ENCODE results near the gene PRUNE2.

DNA sequence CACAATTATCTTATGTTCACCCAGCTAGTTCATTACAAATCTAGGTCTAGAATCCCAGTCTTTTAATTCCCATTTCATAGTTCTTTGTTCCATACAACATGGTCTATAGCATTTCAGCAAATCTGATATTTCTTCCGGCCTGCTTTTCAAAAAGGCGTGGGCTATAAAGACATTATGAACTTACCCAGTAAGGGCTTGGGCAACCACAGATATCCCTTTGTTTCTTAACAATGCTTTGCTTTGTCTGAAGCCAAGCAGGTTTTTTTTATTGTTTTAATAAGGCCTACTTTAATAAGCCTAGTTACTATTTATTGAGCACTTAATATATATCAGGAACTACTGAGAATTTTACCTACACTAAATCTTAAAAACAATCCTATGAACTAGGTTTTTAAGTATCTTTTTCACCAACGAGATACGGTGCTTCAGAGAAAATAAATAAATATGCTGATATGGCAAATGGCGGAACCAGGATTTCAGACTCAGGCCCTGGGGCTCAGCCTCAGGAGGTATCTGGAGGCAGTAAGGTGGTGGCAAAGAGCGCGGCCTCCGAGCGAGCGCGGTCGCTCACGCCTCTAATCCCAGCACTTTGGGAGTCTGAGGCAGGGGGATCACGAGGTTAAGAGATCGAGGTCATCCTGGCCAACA, 112.0 kb downstream of the PRUNE2 start:
- TF ChIP-seq JUND (CRISPR knock-in tag; IDR thresholded peaks at IDR 0.05) (no peak), ZFAT (CRISPR knock-in tag; conservative IDR thresholded peaks at IDR 0.05) (no peak), POLR2AphosphoS5 (IDR thresholded peaks at IDR 0.05; ENCODE audit: low read depth, low read length) (no peak), ZNF75D (CRISPR knock-in tag; IDR thresholded peaks at IDR 0.05; ENCODE audit: borderline replicate concordance) (no peak), ZNF24 (IDR thresholded peaks at IDR 0.05) (no peak), TARDBP (CRISPR knock-in tag; IDR thresholded peaks at IDR 0.05) (no peak), ETV6 (CRISPR knock-in tag; conservative IDR thresholded peaks at IDR 0.05) (no peak), KLF15 (CRISPR knock-in tag; IDR thresholded peaks at IDR 0.05; ENCODE audit: borderline replicate concordance) (no peak), USF2 (IDR thresholded peaks at IDR 0.05; ENCODE audit: low read depth, low read length) (no peak), USF2 (CRISPR knock-in tag; IDR thresholded peaks at IDR 0.05; ENCODE audit: borderline replicate concordance) (no peak), ZNF687 (CRISPR knock-in tag; IDR thresholded peaks at IDR 0.05) (no peak)

All from HepG2 (cell line).